Stimulated activated CD4-positive, alpha-beta T cell treated with anti-CD3 and anti-CD28 coated beads, Interleukin-1b, Interleukin-23, amount 100 ng/mL, for 4 hours (primary cell): ENCODE results near the gene IGLL1.
"Not testable (repeated sequence)": the region's sequence is repeated elsewhere in the genome, so short reads cannot be mapped to it uniquely, and the experiment has no call there.

Experiments
- DNase-seq, 2 donors: peaks; one replicate each; pipeline ENCODE4 v3.0.0-alpha.2; 2020; ENCODE audit warnings: low read depth in 2 of 2

Gene IGLL1

GRCh38 chr22:23591201-23591791 is 11.2 kb upstream of the IGLL1 start:
- DNase-seq = peak; percentile 24 to 57

- DNase-seq = no peak
Measured at GRCh38 chr22:23583836-23584235, 3.7 kb upstream of the IGLL1 start.

- DNase-seq = no peak
Measured at GRCh38 chr22:23583153-23583552, 3.1 kb upstream of the IGLL1 start.

GRCh38 chr22:23581260-23581650 is 1.2 kb upstream of the IGLL1 start:
- DNase-seq = no peak

GRCh38 chr22:23580576-23581259 is 628 bp upstream of the IGLL1 start:
- no peak for DNase-seq

GRCh38 chr22:23579280-23579679 is 810 bp downstream of the IGLL1 start:
- DNase-seq = no peak

- DNase-seq = no peak
Measured at GRCh38 chr22:23578306-23578705, 1.8 kb downstream of the IGLL1 start.

- no peak for DNase-seq
Measured at GRCh38 chr22:23576681-23577080, 3.4 kb downstream of the IGLL1 start.

GRCh38 chr22:23575601-23576000 is 4.5 kb downstream of the IGLL1 start:
- no peak for DNase-seq

GRCh38 chr22:23574877-23575276 is 5.2 kb downstream of the IGLL1 start:
- DNase-seq = no peak

GRCh38 chr22:23574371-23574811 is 5.7 kb downstream of the IGLL1 start:
- DNase-seq = no peak

GRCh38 chr22:23573701-23574235 is 6.3 kb downstream of the IGLL1 start:
- DNase-seq = not testable (repeated sequence)

- DNase-seq = not testable (repeated sequence)
Measured at GRCh38 chr22:23573106-23573505, 7.0 kb downstream of the IGLL1 start.

GRCh38 chr22:23571486-23571885 is 8.6 kb downstream of the IGLL1 start:
- DNase-seq = no peak

- no peak for DNase-seq
Measured at GRCh38 chr22:23570681-23571080, 9.4 kb downstream of the IGLL1 start.

- no peak for DNase-seq
Measured at GRCh38 chr22:23569716-23570115, 10.4 kb downstream of the IGLL1 start.

- no peak for DNase-seq
Measured at GRCh38 chr22:23569291-23569690, 10.8 kb downstream of the IGLL1 start.

GRCh38 chr22:23566705-23567475 is 13.2 kb downstream of the IGLL1 start:
- no peak for DNase-seq

- DNase-seq = no peak
Measured at GRCh38 chr22:23565915-23566704, 14.0 kb downstream of the IGLL1 start.

GRCh38 chr22:23565305-23565914 is 14.7 kb downstream of the IGLL1 start:
- no peak for DNase-seq

- DNase-seq = no peak
Measured at GRCh38 chr22:23564276-23564675, 15.8 kb downstream of the IGLL1 start.
